Keratinocyte (primary cell): ENCODE data around the gene IFI27. TPM values are rescaled to one million over a fixed set of nuclear protein-coding genes. Genes with fewer than 3 reads are reported as not detected.

Experiments
- DNase-seq: peaks from one replicate; pipeline ENCODE4 v3.0.0-alpha.2; 2011; ENCODE audit warnings: low read depth, missing footprints, low spot score
- FAIRE-seq: peaks from 2 replicates; lab custom pipeline; 2011; peaks lifted over from hg19 to GRCh38; lab: Jason Lieb, UNC
- H2AFZ ChIP-seq: 2 replicates; pipeline ENCODE4 v1.6.0; 2012; ENCODE audit warnings: low read length, control low read depth, inconsistent platforms; ENCODE audit not compliant: control insufficient read depth
- H3K27ac ChIP-seq: 2 replicates; pipeline ENCODE4 v1.5.1; 2011; ENCODE audit warnings: low read length; ENCODE audit not compliant: control insufficient read depth, insufficient read depth
- H3K27me3 ChIP-seq: 3 replicates; pipeline ENCODE4 v1.6.0; 2011; ENCODE audit warnings: low read length; ENCODE audit not compliant: control insufficient read depth, insufficient read depth; ENCODE audit errors: extremely low read depth
- H3K36me3 ChIP-seq, 2 experiments: 2 replicates in 1 of 2; 3 replicates in 1 of 2; pipeline ENCODE4 v1.5.1; 2011; ENCODE audit warnings: low read length in 2 of 2, mild to moderate bottlenecking in 1 of 2; ENCODE audit not compliant: control insufficient read depth in 2 of 2, insufficient read depth in 2 of 2; ENCODE audit errors: extremely low read depth in 1 of 2
- H3K4me1 ChIP-seq: 3 replicates; pipeline ENCODE4 v1.5.1; 2011; ENCODE audit warnings: low read length; ENCODE audit not compliant: control insufficient read depth, insufficient read depth; ENCODE audit errors: extremely low read depth
- H3K4me2 ChIP-seq: 3 replicates; pipeline ENCODE4 v1.6.0; 2011; ENCODE audit warnings: low read depth, low read length; ENCODE audit not compliant: control insufficient read depth, insufficient read depth; ENCODE audit errors: extremely low read depth
- H3K4me3 ChIP-seq, 3 experiments: fragments of 200-600 bp in 1 of 3; sonication (generic) in 1 of 3; 2 replicates in 2 of 3; 3 replicates in 1 of 3; pipeline ENCODE4 v1.5.1; 2011 to 2016; ENCODE audit warnings: low read length in 3 of 3, mild to moderate bottlenecking in 3 of 3, control low read depth in 2 of 3, inconsistent platforms in 1 of 3, low read depth in 1 of 3, mixed read lengths in 1 of 3, mixed run types in 1 of 3, moderate library complexity in 1 of 3; ENCODE audit not compliant: control insufficient read depth in 2 of 3, insufficient read depth in 2 of 3; ENCODE audit errors: extremely low read depth in 1 of 3
- H3K79me2 ChIP-seq: 2 replicates; pipeline ENCODE4 v1.6.0; 2012; ENCODE audit warnings: low read length; ENCODE audit not compliant: control insufficient read depth, insufficient read depth
- H3K9ac ChIP-seq: 3 replicates; pipeline ENCODE4 v1.6.0; 2011; ENCODE audit warnings: low read length; ENCODE audit not compliant: control insufficient read depth, insufficient read depth; ENCODE audit errors: extremely low read depth
- H3K9me1 ChIP-seq: 3 replicates; pipeline ENCODE4 v1.6.0; 2011; ENCODE audit warnings: low read length; ENCODE audit not compliant: control insufficient read depth, insufficient read depth; ENCODE audit errors: extremely low read depth
- H3K9me3 ChIP-seq: 2 replicates; pipeline ENCODE4 v1.5.1; 2012; ENCODE audit warnings: low read depth, low read length; ENCODE audit not compliant: control insufficient read depth
- H4K20me1 ChIP-seq: 3 replicates; pipeline ENCODE4 v1.6.0; 2011; ENCODE audit warnings: low read length; ENCODE audit not compliant: control insufficient read depth, insufficient read depth; ENCODE audit errors: extremely low read depth
- EZH2 ChIP-seq: IDR thresholded peaks from one replicate; pipeline ENCODE4 v1.6.1; 2012; ENCODE audit warnings: inconsistent platforms, mild to moderate bottlenecking, low read length, moderate library complexity
- dilution Hi-C: fragments of 300-500 bp; cut with MboI; formaldehyde crosslinking; loops from one replicate; pipeline ENCODE4 v1.7.0; 2020; ENCODE audit warnings: low sequenced_read_pairs; ENCODE audit not compliant: extremely low pct_ligation_motif_present
- polyA plus RNA-seq, 5 experiments: library from polyadenylated mRNA; depleted of rRNA in 3 of 5; stranded (reverse) in 3 of 5; stranded (forward) in 1 of 5; unstranded in 1 of 5; fragments of >200 nt; gene quantifications; 1 replicate in 1 of 5; 2 replicates in 3 of 5; 3 replicates in 1 of 5; pipeline versions ENCODE4 v1.2.1 to v1.2.3, GENCODE V29; 2011 to 2012; ENCODE audit warnings: missing spikeins in 2 of 5, low read depth in 1 of 5, low replicate concordance in 1 of 5
- TF ChIP-seq, protein P1 (sequence below), 3 experiments: IDR thresholded peaks in 1 of 3; conservative IDR thresholded peaks in 1 of 3; optimal IDR thresholded peaks in 1 of 3; 2 replicates in 2 of 3; 3 replicates in 1 of 3; pipeline versions ENCODE3 to v1.5.1; 2011; ENCODE audit warnings: low read length in 3 of 3, mild to moderate bottlenecking in 3 of 3, moderate library complexity in 2 of 3, control low read depth in 1 of 3, inconsistent platforms in 1 of 3; ENCODE audit not compliant: insufficient read depth in 2 of 3; ENCODE audit errors: extremely low read depth in 1 of 3

The IFI27 gene
- polyA plus RNA-seq, 1 donor (not counting 4 experiments of a cell fraction or from before 2014, with no cell fraction given) = 1,132 TPM

DNA sequence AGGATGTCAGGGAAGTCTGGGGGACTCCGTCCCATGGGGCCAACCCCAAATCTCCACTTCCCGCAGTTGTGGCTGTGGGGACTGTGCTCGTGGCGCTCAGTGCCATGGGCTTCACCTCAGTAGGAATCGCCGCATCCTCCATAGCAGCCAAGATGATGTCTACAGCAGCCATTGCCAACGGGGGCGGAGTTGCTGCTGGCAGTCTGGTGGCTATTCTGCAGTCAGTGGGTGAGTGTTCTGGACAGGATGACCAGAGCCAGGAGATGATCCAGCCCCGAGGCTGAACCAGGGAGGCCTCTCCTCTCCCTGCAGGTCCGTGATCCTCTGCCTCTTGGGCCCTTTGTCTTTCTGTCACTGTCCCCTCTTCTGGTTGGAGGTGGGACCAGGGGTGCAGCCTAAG lies 8.8 kb upstream of the IFI27 start:
- Histone ChIP-seq H3K9me3 (no peaks in the 10 kb centered on the region), H3K9ac (no peak overlapping the region), H3K36me3 (peaks cover 0 to 6% of the 10 kb centered on the region in 2 experiments), H4K20me1 (no peaks in the 10 kb centered on the region), H3K27me3 (no peaks in the 10 kb centered on the region), H3K4me3 (no peak overlapping the region), H3K4me1 (no peaks in the 10 kb centered on the region), H3K9me1 (no peaks in the 10 kb centered on the region), H3K27ac (no peak overlapping the region), H3K79me2 (no peaks in the 10 kb centered on the region), H3K4me2 (no peak overlapping the region), H2AFZ (no peak overlapping the region)
- dilution Hi-C loops = no loop called here
- TF ChIP-seq, protein P1, sequence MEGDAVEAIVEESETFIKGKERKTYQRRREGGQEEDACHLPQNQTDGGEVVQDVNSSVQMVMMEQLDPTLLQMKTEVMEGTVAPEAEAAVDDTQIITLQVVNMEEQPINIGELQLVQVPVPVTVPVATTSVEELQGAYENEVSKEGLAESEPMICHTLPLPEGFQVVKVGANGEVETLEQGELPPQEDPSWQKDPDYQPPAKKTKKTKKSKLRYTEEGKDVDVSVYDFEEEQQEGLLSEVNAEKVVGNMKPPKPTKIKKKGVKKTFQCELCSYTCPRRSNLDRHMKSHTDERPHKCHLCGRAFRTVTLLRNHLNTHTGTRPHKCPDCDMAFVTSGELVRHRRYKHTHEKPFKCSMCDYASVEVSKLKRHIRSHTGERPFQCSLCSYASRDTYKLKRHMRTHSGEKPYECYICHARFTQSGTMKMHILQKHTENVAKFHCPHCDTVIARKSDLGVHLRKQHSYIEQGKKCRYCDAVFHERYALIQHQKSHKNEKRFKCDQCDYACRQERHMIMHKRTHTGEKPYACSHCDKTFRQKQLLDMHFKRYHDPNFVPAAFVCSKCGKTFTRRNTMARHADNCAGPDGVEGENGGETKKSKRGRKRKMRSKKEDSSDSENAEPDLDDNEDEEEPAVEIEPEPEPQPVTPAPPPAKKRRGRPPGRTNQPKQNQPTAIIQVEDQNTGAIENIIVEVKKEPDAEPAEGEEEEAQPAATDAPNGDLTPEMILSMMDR (optimal IDR thresholded peaks at IDR 0.05 in 1 of 3, IDR thresholded peaks at IDR 0.05 in 1 of 3, conservative IDR thresholded peaks at IDR 0.05 in 1 of 3; ENCODE audit: extremely low read depth in 1 of 3, insufficient read depth in 2 of 3, low read length in 3 of 3) = no peak
- TF ChIP-seq EZH2 = no peak
- FAIRE-seq = no peak
- DNase-seq = no peak

DNA sequence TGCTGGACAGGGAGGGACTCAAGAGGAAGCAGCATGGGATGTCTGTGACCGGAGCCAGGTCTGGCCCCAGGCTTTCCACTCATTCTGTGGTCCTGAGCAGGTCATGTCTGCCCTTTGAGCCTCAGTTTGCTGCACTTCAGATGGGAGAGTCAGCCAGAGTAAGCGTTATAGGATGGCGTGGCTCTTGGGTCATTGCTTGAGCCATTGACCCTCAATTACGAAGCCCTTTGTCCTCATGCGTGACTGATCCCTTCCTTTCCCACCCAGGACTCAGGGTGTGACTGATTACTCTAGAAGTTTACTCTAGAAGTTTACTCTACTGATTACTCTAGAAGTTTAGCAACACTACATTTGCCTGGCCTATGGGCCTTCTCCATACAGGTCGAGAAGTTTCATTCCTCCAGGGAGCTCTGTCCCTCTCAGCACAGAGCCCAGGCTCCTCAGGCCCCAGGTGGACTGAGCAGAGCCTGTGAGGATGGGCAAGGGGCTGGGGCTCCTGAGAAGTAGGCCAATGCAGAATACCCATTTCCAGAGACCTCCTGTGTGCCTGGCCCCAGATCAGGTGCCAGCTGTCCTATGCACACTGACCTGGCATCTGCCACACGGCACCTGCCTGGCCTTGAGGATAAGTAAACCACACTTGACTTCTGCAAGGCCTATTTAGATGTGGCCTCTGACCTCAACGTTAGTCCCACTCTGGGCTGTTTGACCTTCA lies 7.6 kb upstream of the IFI27 start:
- H3K9ac ChIP-seq = no peak overlapping the region
- H3K36me3 ChIP-seq = peaks cover 0 to 1% of the 10 kb centered on the region in 2 experiments
- TF ChIP-seq, protein P1 (optimal IDR thresholded peaks at IDR 0.05 in 1 of 3, IDR thresholded peaks at IDR 0.05 in 1 of 3, conservative IDR thresholded peaks at IDR 0.05 in 1 of 3; ENCODE audit: extremely low read depth in 1 of 3, insufficient read depth in 2 of 3, low read length in 3 of 3) = no peak
- TF ChIP-seq EZH2 = no peak
- H4K20me1 ChIP-seq = no peaks in the 10 kb centered on the region
- H3K4me2 ChIP-seq = no peak overlapping the region
- H3K4me3 ChIP-seq = no peak overlapping the region
- no peak for FAIRE-seq
- DNase-seq = no peak
- no peaks in the 10 kb centered on the region for H3K4me1 ChIP-seq
- no peak overlapping the region for H3K27ac ChIP-seq
- dilution Hi-C loops = no loop called here
- no peak overlapping the region for H2AFZ ChIP-seq
- no peaks in the 10 kb centered on the region for H3K27me3 ChIP-seq
- no peaks in the 10 kb centered on the region for H3K79me2 ChIP-seq
- no peaks in the 10 kb centered on the region for H3K9me3 ChIP-seq
- no peaks in the 10 kb centered on the region for H3K9me1 ChIP-seq
